Esophagus muscularis mucosa (tissue), 4 donors: ENCODE results near the gene CPED1. TPM values are rescaled to one million over a fixed set of nuclear protein-coding genes. Genes with fewer than 3 reads are reported as not detected.

ENCODE experiments used
- DNase-seq: peaks from one replicate; pipeline ENCODE4 v3.0.0-alpha.2; 2017; ENCODE audit errors: extremely low spot score
- H3K27ac ChIP-seq, 4 donors: fragments of 200-600 bp; sonication (generic); replicated peaks in 1 of 4; 1 replicate in 3 of 4; 2 replicates in 1 of 4; pipeline ENCODE4 v1.5.1; 2016 to 2019; ENCODE audit warnings: mild to moderate bottlenecking in 1 of 4
- H3K27me3 ChIP-seq, 4 donors: fragments of 200-600 bp; sonication (generic); one replicate each; pipeline versions ENCODE4 v1.5.1 to v1.6.0; 2016 to 2019
- H3K36me3 ChIP-seq, 4 donors: fragments of 200-600 bp; sonication (generic); one replicate each; pipeline ENCODE4 v1.5.1; 2016 to 2019
- H3K4me1 ChIP-seq, 4 donors: fragments of 200-600 bp; sonication (generic); one replicate each; pipeline ENCODE4 v1.5.1; 2016 to 2019
- H3K4me3 ChIP-seq, 4 donors: fragments of 200-600 bp; sonication (generic); 1 replicate in 2 of 4; 2 replicates in 2 of 4; pipeline ENCODE4 v1.5.1; 2016 to 2019; ENCODE audit warnings: mild to moderate bottlenecking in 4 of 4, moderate library complexity in 1 of 4
- H3K9me3 ChIP-seq, 4 donors: fragments of 200-600 bp; sonication (generic); 1 replicate in 3 of 4; 2 replicates in 1 of 4; pipeline ENCODE4 v1.5.1; 2016 to 2019
- EP300 ChIP-seq: sonication (generic); formaldehyde crosslinking; IDR thresholded peaks from one replicate; pipeline ENCODE4 v1.6.1; 2017; ENCODE audit warnings: antibody characterized with exemption
- POLR2A ChIP-seq: fragments of 450-650 bp; IDR thresholded peaks from one replicate; pipeline ENCODE4 v1.6.1; 2017; ENCODE audit warnings: antibody characterized with exemption, moderate library complexity, mild to moderate bottlenecking, low read depth
- POLR2AphosphoS5 ChIP-seq, 2 donors: sonication (generic); formaldehyde crosslinking; IDR thresholded peaks; one replicate each; pipeline ENCODE4 v1.6.1; 2017; ENCODE audit warnings: antibody characterized with exemption in 2 of 2
- WGBS: methylation state at CpG from one replicate; pipeline ENCODE4 v1.1.5; 2018; 5-methylcytosine and 5-hydroxymethylcytosine counted together
- intact Hi-C: fragments of 100-400 bp; cut with DNase I; formaldehyde crosslinking; loops from one replicate; pipeline ENCODE4 v1.15.1; 2023
- total RNA-seq, 4 donors: library from RNA; depleted of rRNA; stranded (reverse); fragments of >200 nt; gene quantifications; one replicate each; pipeline versions ENCODE4 v1.1.0 to v1.2.1, GENCODE V29; 2016
- TF ChIP-seq, protein P1 (sequence below), 3 experiments: fragments of 200-600 bp in 2 of 3; fragments of 450-650 bp in 1 of 3; sonication (generic) in 2 of 3; IDR thresholded peaks; one replicate each; pipeline ENCODE4 v1.5.1; 2017 to 2019; ENCODE audit warnings: antibody characterized with exemption in 3 of 3, mild to moderate bottlenecking in 2 of 3, moderate library complexity in 1 of 3

CPED1 gene
- total RNA-seq, 4 donors from 2014 or later = 28.1 to 81.8 (median 32.0) TPM

DNA sequence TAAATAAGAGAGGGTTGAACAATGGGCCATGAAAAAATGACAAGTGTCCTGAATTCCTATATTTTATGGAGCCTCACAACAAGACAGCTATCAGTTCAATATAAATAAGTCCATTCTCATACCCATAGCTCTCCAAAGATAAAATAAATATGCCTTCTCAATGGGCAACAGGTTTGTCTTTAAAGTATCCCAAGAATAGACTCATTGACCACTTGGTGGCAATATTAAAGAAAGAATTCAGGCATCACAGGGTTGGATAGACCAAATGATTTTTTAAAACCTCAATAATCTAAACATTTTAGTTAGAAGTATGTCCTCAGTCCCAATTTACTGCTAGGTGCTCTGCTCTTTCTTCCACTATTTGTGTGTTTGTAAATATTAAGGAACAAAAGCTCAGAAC lies 175.2 kb downstream of the CPED1 start:
- intact Hi-C loops = no loop called here
- Histone ChIP-seq H3K27ac (no peak overlapping the region), H3K4me3 (no peak overlapping the region), H3K9me3 (no peaks in the 10 kb centered on the region), H3K4me1 (no peaks in the 10 kb centered on the region), H3K27me3 (no peaks in the 10 kb centered on the region), H3K36me3 (no peaks in the 10 kb centered on the region)
- TF ChIP-seq POLR2A (no peak), EP300 (no peak), POLR2AphosphoS5 (IDR thresholded peaks at IDR 0.05) (no peak)
- TF ChIP-seq, protein P1, sequence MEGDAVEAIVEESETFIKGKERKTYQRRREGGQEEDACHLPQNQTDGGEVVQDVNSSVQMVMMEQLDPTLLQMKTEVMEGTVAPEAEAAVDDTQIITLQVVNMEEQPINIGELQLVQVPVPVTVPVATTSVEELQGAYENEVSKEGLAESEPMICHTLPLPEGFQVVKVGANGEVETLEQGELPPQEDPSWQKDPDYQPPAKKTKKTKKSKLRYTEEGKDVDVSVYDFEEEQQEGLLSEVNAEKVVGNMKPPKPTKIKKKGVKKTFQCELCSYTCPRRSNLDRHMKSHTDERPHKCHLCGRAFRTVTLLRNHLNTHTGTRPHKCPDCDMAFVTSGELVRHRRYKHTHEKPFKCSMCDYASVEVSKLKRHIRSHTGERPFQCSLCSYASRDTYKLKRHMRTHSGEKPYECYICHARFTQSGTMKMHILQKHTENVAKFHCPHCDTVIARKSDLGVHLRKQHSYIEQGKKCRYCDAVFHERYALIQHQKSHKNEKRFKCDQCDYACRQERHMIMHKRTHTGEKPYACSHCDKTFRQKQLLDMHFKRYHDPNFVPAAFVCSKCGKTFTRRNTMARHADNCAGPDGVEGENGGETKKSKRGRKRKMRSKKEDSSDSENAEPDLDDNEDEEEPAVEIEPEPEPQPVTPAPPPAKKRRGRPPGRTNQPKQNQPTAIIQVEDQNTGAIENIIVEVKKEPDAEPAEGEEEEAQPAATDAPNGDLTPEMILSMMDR (IDR thresholded peaks at IDR 0.05) = no peak
- no peak for DNase-seq

DNA sequence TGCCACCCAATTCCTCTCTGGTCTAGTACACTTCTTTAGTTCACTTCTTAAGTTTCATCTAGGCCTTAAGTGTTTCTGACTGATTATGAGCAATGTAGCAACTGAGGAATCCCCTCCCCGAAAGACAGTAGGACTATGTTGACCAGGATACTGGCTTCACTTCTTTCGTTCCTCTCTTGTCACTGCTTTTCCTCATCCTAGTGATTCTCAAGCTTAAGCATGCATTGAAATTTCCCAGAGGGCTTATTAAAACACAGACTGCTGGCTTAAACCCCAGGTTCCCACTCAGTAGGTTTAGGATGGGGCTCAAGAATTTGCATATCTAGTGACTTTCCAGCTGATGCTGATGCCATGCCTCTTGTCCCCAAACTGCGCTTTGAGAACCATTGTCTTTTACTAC lies 175.7 kb downstream of the CPED1 start:
- intact Hi-C loops = no loop called here
- H3K27me3 ChIP-seq = no peaks in the 10 kb centered on the region
- H3K4me3 ChIP-seq = no peak overlapping the region
- no peak overlapping the region for H3K27ac ChIP-seq
- TF ChIP-seq POLR2AphosphoS5 (IDR thresholded peaks at IDR 0.05) (no peak), POLR2A (no peak), EP300 (no peak)
- TF ChIP-seq, protein P1 (IDR thresholded peaks at IDR 0.05) = no peak
- no peaks in the 10 kb centered on the region for H3K9me3 ChIP-seq
- no peaks in the 10 kb centered on the region for H3K4me1 ChIP-seq
- no peaks in the 10 kb centered on the region for H3K36me3 ChIP-seq
- DNase-seq = no peak
- 69% methylated on average over 3 of the region's 3 CpGs for WGBS

DNA sequence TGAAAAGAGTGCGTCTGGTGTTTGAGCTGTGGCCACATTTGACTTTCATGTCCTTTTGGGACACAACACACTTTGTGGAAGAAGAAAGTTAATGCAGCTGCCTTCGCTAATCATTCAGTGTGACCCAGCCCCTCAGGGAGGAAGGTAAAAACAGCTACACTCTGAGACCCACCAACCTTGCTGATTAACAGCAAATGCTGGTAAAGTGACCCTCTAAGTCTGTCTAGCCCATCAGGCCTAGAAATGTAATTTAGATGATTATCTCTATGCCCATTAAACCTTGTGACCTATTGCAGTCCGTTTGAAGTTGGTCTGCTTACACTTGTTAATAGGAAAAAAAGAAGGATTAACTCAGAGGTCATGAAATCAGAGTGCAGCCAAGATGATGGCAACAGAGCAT lies 178.4 kb downstream of the CPED1 start:
- no peaks in the 10 kb centered on the region for H3K36me3 ChIP-seq
- no peaks in the 10 kb centered on the region for H3K4me1 ChIP-seq
- no peaks in the 10 kb centered on the region for H3K27me3 ChIP-seq
- no peak overlapping the region for H3K4me3 ChIP-seq
- TF ChIP-seq EP300 = no peak
- no peak for TF ChIP-seq POLR2A
- TF ChIP-seq POLR2AphosphoS5 (IDR thresholded peaks at IDR 0.05) = no peak
- TF ChIP-seq, protein P1 (IDR thresholded peaks at IDR 0.05) = no peak
- intact Hi-C loops = no loop called here
- no peak overlapping the region for H3K27ac ChIP-seq
- no peak for DNase-seq
- WGBS = 77% methylated on average over 3 of the region's 3 CpGs
- H3K9me3 ChIP-seq = no peaks in the 10 kb centered on the region

DNA sequence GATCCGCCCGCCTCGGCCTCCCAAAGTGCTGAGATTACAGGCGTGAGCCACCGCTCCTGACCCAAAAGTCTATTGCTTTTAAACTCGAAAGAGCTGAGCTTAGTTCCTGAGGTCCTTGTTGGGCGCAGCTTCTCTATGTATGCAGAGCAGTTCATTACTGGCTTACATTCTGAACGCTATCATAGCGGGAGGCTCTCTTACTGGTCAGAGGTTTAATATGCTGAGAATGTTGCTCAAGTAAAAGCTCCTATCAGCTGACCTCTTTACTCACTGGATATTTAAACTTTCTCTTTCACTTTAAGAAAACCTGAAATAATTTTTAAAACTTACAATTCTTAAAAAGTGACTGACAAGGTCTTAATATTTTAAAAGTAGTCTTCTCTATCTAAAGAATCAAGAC lies 179.5 kb downstream of the CPED1 start:
- 95% methylated on average over 9 of the region's 9 CpGs for WGBS
- Histone ChIP-seq H3K27me3 (no peaks in the 10 kb centered on the region), H3K27ac (no peak overlapping the region), H3K4me3 (no peak overlapping the region), H3K36me3 (no peaks in the 10 kb centered on the region), H3K9me3 (no peaks in the 10 kb centered on the region), H3K4me1 (no peaks in the 10 kb centered on the region)
- TF ChIP-seq EP300 (no peak), POLR2AphosphoS5 (IDR thresholded peaks at IDR 0.05) (no peak), POLR2A (no peak)
- TF ChIP-seq, protein P1 (IDR thresholded peaks at IDR 0.05) = no peak
- intact Hi-C loops = no loop called here
- DNase-seq = no peak

DNA sequence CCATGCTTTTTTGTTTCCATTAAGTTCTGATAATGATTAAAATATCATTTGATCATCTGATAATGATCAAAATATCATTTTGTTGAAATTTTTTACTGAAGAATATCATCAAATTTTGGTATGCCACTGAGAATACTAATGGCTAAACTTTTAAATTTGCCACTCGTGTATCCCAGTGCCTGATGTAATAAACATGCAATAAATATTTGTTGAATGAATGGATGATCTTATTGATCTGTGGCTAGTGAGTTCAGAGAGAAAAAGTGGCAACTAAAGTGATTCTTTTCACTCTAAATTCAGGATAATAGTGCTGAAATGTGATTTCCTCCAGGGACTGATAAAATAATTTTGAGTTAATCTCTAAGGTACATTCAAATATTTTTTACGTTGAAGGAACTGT lies 181.0 kb downstream of the CPED1 start:
- 79% methylated on average over 2 of the region's 2 CpGs for WGBS
- no peak for TF ChIP-seq POLR2AphosphoS5 (IDR thresholded peaks at IDR 0.05)
- TF ChIP-seq, protein P1 (IDR thresholded peaks at IDR 0.05) = no peak
- no peak for TF ChIP-seq EP300
- TF ChIP-seq POLR2A = no peak
- no peak overlapping the region for H3K4me3 ChIP-seq
- H3K27me3 ChIP-seq = no peaks in the 10 kb centered on the region
- no peaks in the 10 kb centered on the region for H3K36me3 ChIP-seq
- no peak overlapping the region for H3K27ac ChIP-seq
- no peak for DNase-seq
- intact Hi-C loops = no loop called here
- no peaks in the 10 kb centered on the region for H3K4me1 ChIP-seq
- H3K9me3 ChIP-seq = no peaks in the 10 kb centered on the region
